ENCODE measurements around the gene CAMSAP1.
A peak's percentile ranks its signal among the peaks of the same experiment; 100 is the strongest.

Gene CAMSAP1

DNA sequence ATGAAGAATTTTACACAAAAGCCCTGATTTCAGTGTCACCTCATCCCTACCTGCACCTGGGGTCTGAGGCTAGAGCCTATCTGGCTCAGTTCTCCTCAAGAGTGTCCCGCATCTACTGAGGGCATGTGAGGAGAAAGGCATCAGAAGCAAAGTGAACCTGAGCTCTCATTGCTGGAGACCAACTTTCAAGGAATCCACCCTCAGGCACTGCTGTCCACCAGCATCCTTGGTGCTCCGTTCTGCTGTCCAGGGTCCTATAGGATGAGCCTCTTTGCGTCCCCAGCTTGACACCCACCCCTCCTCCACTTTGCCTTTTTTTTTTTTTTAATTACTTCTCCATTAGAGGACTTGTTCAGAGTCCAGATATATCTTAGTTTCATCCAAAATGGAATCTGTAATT lies 49.5 kb downstream of the CAMSAP1 start:
- TF ChIP-seq, protein P1, sequence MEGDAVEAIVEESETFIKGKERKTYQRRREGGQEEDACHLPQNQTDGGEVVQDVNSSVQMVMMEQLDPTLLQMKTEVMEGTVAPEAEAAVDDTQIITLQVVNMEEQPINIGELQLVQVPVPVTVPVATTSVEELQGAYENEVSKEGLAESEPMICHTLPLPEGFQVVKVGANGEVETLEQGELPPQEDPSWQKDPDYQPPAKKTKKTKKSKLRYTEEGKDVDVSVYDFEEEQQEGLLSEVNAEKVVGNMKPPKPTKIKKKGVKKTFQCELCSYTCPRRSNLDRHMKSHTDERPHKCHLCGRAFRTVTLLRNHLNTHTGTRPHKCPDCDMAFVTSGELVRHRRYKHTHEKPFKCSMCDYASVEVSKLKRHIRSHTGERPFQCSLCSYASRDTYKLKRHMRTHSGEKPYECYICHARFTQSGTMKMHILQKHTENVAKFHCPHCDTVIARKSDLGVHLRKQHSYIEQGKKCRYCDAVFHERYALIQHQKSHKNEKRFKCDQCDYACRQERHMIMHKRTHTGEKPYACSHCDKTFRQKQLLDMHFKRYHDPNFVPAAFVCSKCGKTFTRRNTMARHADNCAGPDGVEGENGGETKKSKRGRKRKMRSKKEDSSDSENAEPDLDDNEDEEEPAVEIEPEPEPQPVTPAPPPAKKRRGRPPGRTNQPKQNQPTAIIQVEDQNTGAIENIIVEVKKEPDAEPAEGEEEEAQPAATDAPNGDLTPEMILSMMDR (IDR thresholded peaks at IDR 0.05; ENCODE audit: low read depth, low read length): no peak
- H3K4me3 ChIP-seq (ENCODE audit: low read depth, low read length): no peak overlapping the region
- DNase-seq (ENCODE audit: low read depth, low spot score): no peak
- in situ Hi-C loops (cut with HindIII; ENCODE audit: low sequenced_read_pairs): no loop called here

DNA sequence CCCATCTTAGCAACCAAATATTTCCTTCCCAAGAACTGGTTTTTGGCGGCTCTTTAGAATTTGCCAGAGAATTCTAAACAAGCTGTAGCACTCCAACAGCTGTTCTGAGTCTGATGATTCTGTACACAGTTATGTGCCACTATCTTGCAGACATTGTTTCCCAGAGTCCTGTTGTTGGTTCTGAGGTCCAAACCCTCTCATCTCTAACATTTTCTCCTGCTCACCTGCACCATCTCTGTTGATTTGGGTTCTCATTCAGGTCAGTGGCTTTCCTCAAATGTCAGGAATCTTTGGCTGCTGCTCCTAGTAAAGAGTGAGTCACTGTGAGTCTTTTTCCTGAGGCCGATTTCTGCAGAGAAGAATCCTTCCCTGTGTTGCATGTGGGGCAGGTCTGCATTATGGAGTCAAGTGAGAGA lies 50.0 kb downstream of the CAMSAP1 start:
- in situ Hi-C loops (cut with HindIII; ENCODE audit: low sequenced_read_pairs): no loop called here
- no peak overlapping the region for H3K4me3 ChIP-seq (ENCODE audit: low read depth, low read length)
- TF ChIP-seq, protein P1 (IDR thresholded peaks at IDR 0.05; ENCODE audit: low read depth, low read length): no peak
- peak; percentile 51 for DNase-seq (ENCODE audit: low read depth, low spot score)

DNA sequence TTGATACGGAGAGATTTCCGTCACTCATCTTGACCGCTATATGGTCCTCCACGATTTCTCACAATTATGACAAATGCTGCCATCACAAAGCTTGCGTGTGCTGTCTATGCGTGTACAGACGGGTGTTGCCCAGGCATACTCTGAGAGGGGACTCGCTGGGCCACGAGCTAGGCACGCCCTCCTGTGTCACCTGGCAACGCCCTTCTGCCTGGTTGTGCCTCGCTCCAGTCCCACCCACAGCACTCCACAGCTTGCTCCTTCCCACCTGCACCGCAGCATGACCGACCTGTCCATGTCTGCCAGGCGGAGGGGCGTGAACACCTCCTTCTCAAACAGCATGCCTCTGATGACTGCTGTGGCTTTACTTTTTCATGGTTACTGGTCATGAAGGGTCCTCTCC lies 55.6 kb downstream of the CAMSAP1 start:
- no peak for DNase-seq (ENCODE audit: low read depth, low spot score)
- in situ Hi-C loops (cut with HindIII; ENCODE audit: low sequenced_read_pairs): no loop called here
- H3K4me3 ChIP-seq (ENCODE audit: low read depth, low read length): no peak overlapping the region
- TF ChIP-seq, protein P1 (IDR thresholded peaks at IDR 0.05; ENCODE audit: low read depth, low read length): no peak

DNA sequence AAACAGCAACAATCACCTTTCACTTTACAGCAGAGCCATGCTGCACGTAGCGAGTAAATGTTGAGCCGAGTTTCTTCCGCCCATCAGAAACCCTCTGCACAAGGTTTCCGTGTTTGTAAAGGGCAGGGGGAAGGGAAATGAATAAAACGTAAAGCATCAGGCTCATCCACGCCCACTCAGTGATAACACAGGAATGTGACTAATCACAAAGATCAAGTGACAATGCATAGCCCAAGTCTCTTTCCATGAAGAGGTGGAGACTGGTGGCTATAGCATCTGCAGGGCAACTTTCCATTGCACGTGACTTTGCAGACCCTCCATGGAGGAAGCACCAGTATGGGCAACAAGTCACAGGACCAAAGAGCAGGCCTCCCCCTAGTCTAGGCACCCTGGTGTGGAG lies 56.6 kb downstream of the CAMSAP1 start:
- H3K4me3 ChIP-seq (ENCODE audit: low read depth, low read length): no peak overlapping the region
- DNase-seq (ENCODE audit: low read depth, low spot score): no peak
- TF ChIP-seq, protein P1 (IDR thresholded peaks at IDR 0.05; ENCODE audit: low read depth, low read length): no peak
- in situ Hi-C loops (cut with HindIII; ENCODE audit: low sequenced_read_pairs): no loop called here

DNA sequence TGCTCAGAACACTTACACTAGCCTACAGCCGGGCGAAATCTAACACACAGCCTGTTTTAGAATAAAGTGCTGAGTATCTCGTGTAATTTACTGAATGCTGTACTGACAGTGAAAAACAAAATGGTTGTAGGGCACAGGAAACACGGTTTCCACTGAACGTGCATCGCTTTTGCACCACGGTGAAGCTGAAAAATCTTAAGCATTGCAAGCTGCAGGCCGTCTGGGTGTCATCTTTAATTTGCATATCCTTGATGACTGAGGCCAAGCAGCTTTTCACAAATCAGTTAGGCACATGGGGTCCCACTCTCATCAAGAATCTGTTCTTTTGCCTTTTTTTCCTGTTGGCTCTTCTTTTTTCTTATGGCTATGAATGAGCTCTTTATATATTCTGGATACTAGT lies 58.2 kb downstream of the CAMSAP1 start:
- no peak overlapping the region for H3K4me3 ChIP-seq (ENCODE audit: low read depth, low read length)
- TF ChIP-seq, protein P1 (IDR thresholded peaks at IDR 0.05; ENCODE audit: low read depth, low read length): no peak
- in situ Hi-C loops (cut with HindIII; ENCODE audit: low sequenced_read_pairs): no loop called here
- no peak for DNase-seq (ENCODE audit: low read depth, low spot score)

DNA sequence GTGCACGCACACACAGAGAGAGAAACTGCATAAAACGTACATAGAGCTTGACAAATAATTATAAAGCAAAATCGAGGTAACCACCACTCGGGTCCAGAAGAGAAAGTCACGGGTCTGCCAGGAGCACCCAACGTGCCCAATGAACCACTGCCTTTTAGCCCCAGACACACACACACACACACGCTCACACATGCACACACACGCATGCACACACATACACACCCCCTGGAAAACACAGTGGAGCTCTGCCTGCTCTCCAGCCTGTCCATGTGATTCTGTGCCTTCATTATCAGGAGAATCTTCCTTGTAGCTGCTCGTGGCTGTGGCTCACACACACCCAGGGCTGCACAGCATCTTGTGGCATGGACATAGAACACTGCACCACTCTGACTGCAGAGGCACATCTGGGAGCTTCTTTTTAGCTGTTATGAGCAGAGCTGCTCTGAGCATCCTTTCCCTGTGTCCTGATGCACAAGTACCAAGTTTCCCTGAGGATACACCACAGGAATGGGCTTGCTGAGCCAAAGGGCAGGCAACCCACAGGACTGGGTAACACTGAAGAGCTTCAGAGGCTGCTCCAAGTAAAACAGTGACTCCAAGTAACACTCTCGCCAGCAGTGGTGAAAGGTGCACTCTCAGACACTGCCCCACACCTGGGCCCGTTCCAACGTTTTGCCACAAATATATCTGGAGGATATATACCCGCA lies 58.9 kb downstream of the CAMSAP1 start:
- no peak for DNase-seq (ENCODE audit: low read depth, low spot score)
- H3K4me3 ChIP-seq (ENCODE audit: low read depth, low read length): no peak overlapping the region
- TF ChIP-seq, protein P1 (IDR thresholded peaks at IDR 0.05; ENCODE audit: low read depth, low read length): no peak
- in situ Hi-C loops (cut with HindIII; ENCODE audit: low sequenced_read_pairs): no loop called here
